Measurements from ENCODE around the gene NCAN. TPM values are rescaled to one million over a fixed set of nuclear protein-coding genes. Genes with fewer than 3 reads are reported as not detected.
"Not testable (repeated sequence)": the region's sequence is repeated elsewhere in the genome, so short reads cannot be mapped to it uniquely, and the experiment has no call there.

NCAN gene
- total RNA-seq (2012; rRNA removed) = not detected in 2 replicates

- H3K9ac ChIP-seq (ENCODE audit: low read depth, low read length) = no peak within 1 kb of the TSS
- no peak within 1 kb of the TSS for H3K4me2 ChIP-seq (ENCODE audit: low read length)
- peaks cover 34% of the 10 kb centered on the region for H3K27me3 ChIP-seq (ENCODE audit: control insufficient read depth, insufficient read depth, low read length)
- no peak within 1 kb of the TSS for H3K4me3 ChIP-seq (ENCODE audit: low read length)
- H3K9me3 ChIP-seq (replicated peaks; ENCODE audit: low read length) = no peaks in the 10 kb centered on the region
- no peaks in the 10 kb centered on the region for H3K4me1 ChIP-seq (ENCODE audit: control insufficient read depth, insufficient read depth, low read length)
- no peaks in the 10 kb centered on the region for H3K36me3 ChIP-seq (ENCODE audit: insufficient read depth, low read length)
Observed at GRCh38 chr19:19211499-19212420, at the start of gene NCAN. Gene NCAN (plus strand): TSS chr19:19211958. CDS start chr19:19216954, 4,996 bp downstream.

- Histone ChIP-seq H3K36me3 (ENCODE audit: insufficient read depth, low read length) (no peaks in the 10 kb centered on the region), H3K27me3 (ENCODE audit: control insufficient read depth, insufficient read depth, low read length) (no peaks in the 10 kb centered on the region)
Observed at GRCh38 chr19:19162495-19162894, 49.3 kb upstream of the NCAN start.

DNA sequence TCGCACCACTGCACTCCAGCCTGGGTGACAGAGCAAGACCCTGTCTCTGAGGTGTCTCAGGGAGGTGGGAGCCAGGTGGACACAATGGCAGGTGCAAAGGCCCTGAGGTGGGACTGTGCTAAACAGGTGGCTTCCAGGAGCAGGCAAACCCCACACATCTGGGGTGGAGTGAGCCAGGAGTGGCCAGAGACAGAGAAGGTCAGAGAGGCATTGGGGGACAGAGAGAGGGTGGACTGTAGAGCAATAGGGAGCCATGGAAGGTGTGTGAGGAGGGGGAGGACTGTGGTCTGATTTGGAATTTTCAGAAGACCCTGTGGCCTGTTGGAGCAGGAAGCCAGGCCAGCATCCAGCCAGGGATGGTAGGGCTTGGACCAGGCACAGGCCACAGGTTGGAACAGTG is 46.4 kb upstream of the NCAN start:
- Histone ChIP-seq H3K27me3 (ENCODE audit: control insufficient read depth, insufficient read depth, low read length) (no peaks in the 10 kb centered on the region), H3K4me2 (ENCODE audit: low read length) (no peak overlapping the region), H3K36me3 (ENCODE audit: insufficient read depth, low read length) (no peaks in the 10 kb centered on the region), H3K9ac (ENCODE audit: low read depth, low read length) (no peak overlapping the region), H3K4me3 (ENCODE audit: low read length) (no peak overlapping the region), H3K4me1 (ENCODE audit: control insufficient read depth, insufficient read depth, low read length) (peaks cover 6% of the 10 kb centered on the region), H3K9me3 (replicated peaks; ENCODE audit: low read length) (no peaks in the 10 kb centered on the region)

More at GRCh38 chr19:19162495-19162894, 49.3 kb upstream of the NCAN start:
- Histone ChIP-seq H3K4me1 (ENCODE audit: control insufficient read depth, insufficient read depth, low read length) (no peaks in the 10 kb centered on the region), H3K4me3 (ENCODE audit: low read length) (no peak overlapping the region), H3K9me3 (replicated peaks; ENCODE audit: low read length) (no peaks in the 10 kb centered on the region), H3K4me2 (ENCODE audit: low read length) (no peak overlapping the region), H3K9ac (ENCODE audit: low read depth, low read length) (no peak overlapping the region)

- H3K9me3 ChIP-seq (replicated peaks; ENCODE audit: low read length) = no peaks in the 10 kb centered on the region
- no peaks in the 10 kb centered on the region for H3K36me3 ChIP-seq (ENCODE audit: insufficient read depth, low read length)
- no peak overlapping the region for H3K4me3 ChIP-seq (ENCODE audit: low read length)
- no peaks in the 10 kb centered on the region for H3K27me3 ChIP-seq (ENCODE audit: control insufficient read depth, insufficient read depth, low read length)
- H3K9ac ChIP-seq (ENCODE audit: low read depth, low read length) = no peak overlapping the region
- H3K4me1 ChIP-seq (ENCODE audit: control insufficient read depth, insufficient read depth, low read length) = peaks cover 14% of the 10 kb centered on the region
- no peak overlapping the region for H3K4me2 ChIP-seq (ENCODE audit: low read length)
Observed at GRCh38 chr19:19167612-19168011, 44.1 kb upstream of the NCAN start.

GRCh38 chr19:19169236-19170052 is 42.3 kb upstream of the NCAN start:
- Histone ChIP-seq H3K27me3 (ENCODE audit: control insufficient read depth, insufficient read depth, low read length) (no peaks in the 10 kb centered on the region), H3K4me2 (ENCODE audit: low read length) (peak overlapping the region; percentile 69), H3K4me3 (ENCODE audit: low read length) (no peak overlapping the region), H3K9ac (ENCODE audit: low read depth, low read length) (no peak overlapping the region), H3K36me3 (ENCODE audit: insufficient read depth, low read length) (no peaks in the 10 kb centered on the region), H3K4me1 (ENCODE audit: control insufficient read depth, insufficient read depth, low read length) (peaks cover 14% of the 10 kb centered on the region), H3K9me3 (replicated peaks; ENCODE audit: low read length) (no peaks in the 10 kb centered on the region)

DNA sequence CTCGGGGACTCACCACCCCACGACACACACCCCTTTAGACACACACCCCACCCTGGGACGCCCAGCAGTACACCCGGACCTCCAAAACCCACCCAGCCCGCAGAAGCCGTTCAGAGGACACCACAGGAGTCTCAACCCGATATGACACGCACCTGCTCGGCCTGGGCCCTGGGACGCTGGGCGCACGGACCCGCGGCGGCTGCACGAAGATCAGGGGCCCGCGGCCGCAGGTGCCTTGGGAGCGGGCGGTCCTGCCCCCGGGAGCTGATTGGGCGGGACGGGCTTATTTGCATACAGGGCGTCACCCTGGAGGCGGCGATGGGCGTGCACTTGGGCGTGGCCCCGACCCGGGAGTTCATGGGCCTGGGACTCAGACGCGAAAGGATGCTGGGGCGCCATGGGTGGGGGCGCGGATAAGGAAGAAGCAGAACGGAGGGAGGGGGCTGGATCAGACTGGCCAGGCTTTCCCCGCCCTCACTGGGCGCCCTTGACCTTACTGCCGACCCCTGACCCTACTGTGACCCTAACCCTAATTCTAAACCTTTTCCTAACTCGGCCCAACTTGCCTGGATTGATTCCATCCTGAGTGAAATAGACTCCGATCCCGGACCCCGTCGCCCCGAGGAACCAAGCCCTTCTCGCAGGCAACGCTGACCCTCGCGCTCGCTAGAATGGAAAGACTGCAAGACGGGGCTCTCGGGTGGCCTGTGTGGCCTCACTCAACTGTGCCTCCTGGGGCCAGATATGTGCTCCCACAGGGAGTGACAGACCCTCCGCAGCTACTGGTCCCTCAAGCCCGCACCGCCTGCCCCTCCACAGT is 41.5 kb upstream of the NCAN start, which contains the start of gene MEF2B:
Gene MEF2B (minus strand): TSS at position 211 of the 820 bp plus-strand sequence. CDS start 19,528 bp downstream, outside the sequence.
- H3K9me3 ChIP-seq (replicated peaks; ENCODE audit: low read length) = no peaks in the 10 kb centered on the region
- H3K4me1 ChIP-seq (ENCODE audit: control insufficient read depth, insufficient read depth, low read length) = peaks cover 14% of the 10 kb centered on the region
- H3K4me3 ChIP-seq (ENCODE audit: low read length) = peak within 1 kb of the TSS; percentile 40
- no peaks in the 10 kb centered on the region for H3K36me3 ChIP-seq (ENCODE audit: insufficient read depth, low read length)
- H3K9ac ChIP-seq (ENCODE audit: low read depth, low read length) = no peak within 1 kb of the TSS
- H3K4me2 ChIP-seq (ENCODE audit: low read length) = peak within 1 kb of the TSS; percentile 69
- no peaks in the 10 kb centered on the region for H3K27me3 ChIP-seq (ENCODE audit: control insufficient read depth, insufficient read depth, low read length)

DNA sequence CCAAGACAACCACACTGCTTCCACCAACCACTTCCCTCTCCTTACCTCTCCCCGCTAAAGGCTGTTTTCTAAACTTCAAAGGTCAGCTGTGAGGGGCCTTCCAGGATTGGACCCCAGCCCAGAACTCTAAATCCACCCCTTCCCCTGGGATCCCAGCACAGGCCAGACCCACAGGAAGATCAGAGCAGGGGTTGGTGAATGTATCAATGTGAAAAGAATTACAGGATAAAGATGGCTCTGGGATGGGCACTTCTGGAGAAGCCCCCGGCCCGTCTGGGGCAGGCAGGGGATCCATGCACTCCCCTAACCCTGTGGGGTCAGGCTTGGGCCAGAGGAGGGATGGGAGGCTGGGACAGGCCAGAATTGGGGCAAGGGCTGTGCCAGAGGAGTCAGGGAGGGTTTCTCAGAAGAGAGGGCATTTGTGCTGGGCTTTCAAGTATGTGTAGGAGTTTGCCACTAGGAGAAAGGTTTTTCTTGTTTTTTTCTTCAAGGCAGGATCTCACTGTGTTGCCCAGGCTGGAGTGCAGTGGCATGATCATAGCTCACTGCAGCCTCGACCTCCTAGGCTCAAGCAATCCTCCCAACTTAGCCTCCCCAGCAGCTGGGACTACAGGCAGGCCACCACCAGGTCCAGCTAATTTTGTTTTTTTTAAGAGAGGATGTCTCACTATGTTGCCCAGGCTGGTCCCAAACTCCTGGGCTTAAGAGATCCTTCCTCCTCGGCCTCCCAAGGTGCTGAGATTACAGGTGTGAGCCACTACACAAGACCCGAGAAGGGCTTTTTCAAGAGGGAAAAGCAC is 40.7 kb upstream of the NCAN start:
- Histone ChIP-seq H3K36me3 (ENCODE audit: insufficient read depth, low read length) (no peaks in the 10 kb centered on the region), H3K9ac (ENCODE audit: low read depth, low read length) (no peak overlapping the region), H3K4me2 (ENCODE audit: low read length) (no peak overlapping the region), H3K4me1 (ENCODE audit: control insufficient read depth, insufficient read depth, low read length) (peaks cover 14% of the 10 kb centered on the region), H3K4me3 (ENCODE audit: low read length) (no peak overlapping the region), H3K27me3 (ENCODE audit: control insufficient read depth, insufficient read depth, low read length) (no peaks in the 10 kb centered on the region), H3K9me3 (replicated peaks; ENCODE audit: low read length) (no peaks in the 10 kb centered on the region)

DNA sequence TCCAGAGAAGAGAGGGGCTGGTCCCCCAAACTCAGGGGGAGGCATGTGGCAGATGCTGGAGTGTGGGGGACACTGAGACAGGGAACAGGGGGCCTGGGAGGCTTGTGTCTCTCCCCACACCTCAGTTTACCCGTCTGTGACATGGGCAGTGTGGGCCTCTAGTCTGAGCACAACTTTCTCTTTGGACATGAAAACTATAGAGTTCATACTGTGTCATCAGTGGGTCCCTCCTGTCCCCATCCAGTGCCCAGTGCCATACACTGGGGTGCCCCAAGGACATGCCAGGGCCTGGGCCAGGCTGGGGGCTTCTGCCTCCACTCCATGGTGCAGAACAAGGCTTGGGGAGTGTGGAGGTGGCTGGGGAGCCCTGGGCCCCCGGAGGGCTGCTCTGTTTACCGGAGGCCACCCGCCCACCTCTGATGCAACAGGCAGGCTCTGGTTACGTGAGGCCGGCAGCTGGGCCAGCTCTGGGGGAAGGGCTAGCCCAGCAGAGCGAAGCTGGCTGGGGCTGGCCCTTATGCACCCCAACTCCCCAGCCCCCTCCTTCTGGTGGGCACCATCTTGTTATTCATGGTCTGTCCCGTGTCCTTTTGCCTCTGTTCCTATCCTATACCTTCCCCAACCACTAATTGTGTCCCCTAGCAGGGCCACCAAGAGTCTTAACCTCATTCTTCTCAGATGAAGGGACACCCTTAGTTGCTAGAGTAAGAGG is 39.8 kb upstream of the NCAN start:
- Histone ChIP-seq H3K9ac (ENCODE audit: low read depth, low read length) (no peak overlapping the region), H3K4me3 (ENCODE audit: low read length) (no peak overlapping the region), H3K36me3 (ENCODE audit: insufficient read depth, low read length) (no peaks in the 10 kb centered on the region), H3K4me2 (ENCODE audit: low read length) (no peak overlapping the region), H3K27me3 (ENCODE audit: control insufficient read depth, insufficient read depth, low read length) (no peaks in the 10 kb centered on the region), H3K9me3 (replicated peaks; ENCODE audit: low read length) (no peaks in the 10 kb centered on the region), H3K4me1 (ENCODE audit: control insufficient read depth, insufficient read depth, low read length) (peaks cover 14% of the 10 kb centered on the region)

DNA sequence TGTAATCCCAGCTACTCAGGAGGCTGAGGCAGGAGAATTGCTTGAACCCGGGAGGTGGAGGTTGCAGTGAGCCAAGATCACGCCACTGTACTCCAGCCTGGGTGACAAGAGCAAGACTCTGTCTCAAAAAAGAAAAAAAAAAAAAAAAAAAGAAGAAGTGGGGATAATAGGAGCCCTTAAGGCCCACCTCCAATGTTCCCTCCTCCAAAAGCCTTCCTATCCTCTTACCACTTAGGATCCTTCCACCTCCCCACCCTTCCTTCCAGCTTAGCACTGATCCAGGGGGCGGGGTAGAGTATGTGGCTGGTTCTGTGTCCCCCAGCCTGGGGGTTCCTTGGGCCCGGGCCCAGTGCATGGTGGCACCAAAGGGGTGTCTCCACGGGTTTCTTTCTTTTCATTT is 38.5 kb upstream of the NCAN start:
- peaks cover 14% of the 10 kb centered on the region for H3K4me1 ChIP-seq (ENCODE audit: control insufficient read depth, insufficient read depth, low read length)

DNA sequence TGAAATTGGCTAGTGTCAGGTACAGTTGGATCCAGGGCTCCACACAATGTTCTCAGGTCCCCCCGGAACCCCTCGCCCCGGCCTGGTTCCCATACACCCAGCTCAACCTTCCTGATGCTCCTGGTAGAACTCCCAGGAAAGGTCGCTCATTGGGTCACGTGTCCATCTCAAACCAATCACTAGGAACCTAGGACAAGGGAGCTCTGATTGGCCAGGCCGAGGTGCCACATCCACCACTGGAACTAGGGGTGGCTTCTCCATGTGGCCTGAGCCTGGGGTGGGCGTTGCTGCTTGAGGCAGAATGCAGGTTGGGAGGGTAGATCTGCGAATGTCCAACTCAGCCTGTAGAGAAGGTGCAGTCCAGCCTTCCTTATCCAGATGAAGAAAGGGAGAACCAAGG is 34.8 kb upstream of the NCAN start:
- H3K9ac ChIP-seq (ENCODE audit: low read depth, low read length) = no peak overlapping the region
- peaks cover 15% of the 10 kb centered on the region for H3K36me3 ChIP-seq (ENCODE audit: insufficient read depth, low read length)
- peaks cover 5% of the 10 kb centered on the region for H3K4me1 ChIP-seq (ENCODE audit: control insufficient read depth, insufficient read depth, low read length)
- H3K9me3 ChIP-seq (replicated peaks; ENCODE audit: low read length) = no peaks in the 10 kb centered on the region
- no peak overlapping the region for H3K4me2 ChIP-seq (ENCODE audit: low read length)
- H3K27me3 ChIP-seq (ENCODE audit: control insufficient read depth, insufficient read depth, low read length) = no peaks in the 10 kb centered on the region
- H3K4me3 ChIP-seq (ENCODE audit: low read length) = no peak overlapping the region

More for the DNA sequence above, 38.5 kb upstream of the NCAN start:
- H3K36me3 ChIP-seq (ENCODE audit: insufficient read depth, low read length); H3K4me2 ChIP-seq (ENCODE audit: low read length); H3K4me3 ChIP-seq (ENCODE audit: low read length); H3K9me3 ChIP-seq (replicated peaks; ENCODE audit: low read length); H3K9ac ChIP-seq (ENCODE audit: low read depth, low read length); H3K27me3 ChIP-seq (ENCODE audit: control insufficient read depth, insufficient read depth, low read length): not testable (repeated sequence)
